Measurements from ENCODE around the gene DCTD. TPM values are rescaled to one million over a fixed set of nuclear protein-coding genes. Genes with fewer than 3 reads are reported as not detected.

DCTD gene
- total and polyA plus RNA-seq, 5 donors from 2014 or later: 57.5 to 104 (median 85.8) TPM

GRCh38 chr4:182846036-182846435 is 71.2 kb downstream of the DCTD start:
- Histone ChIP-seq H3K27ac (ENCODE audit: insufficient read depth, low read length, poor library complexity, severe bottlenecking) (no peak overlapping the region), H3K4me1 (ENCODE audit: control insufficient read depth, insufficient read depth, low read length, poor library complexity, severe bottlenecking) (no peaks in the 10 kb centered on the region), H3K27me3 (ENCODE audit: control insufficient read depth, insufficient read depth, low read length) (no peaks in the 10 kb centered on the region), H3K4me3 (ENCODE audit: low read depth, low read length) (no peak overlapping the region), H3K36me3 (ENCODE audit: control insufficient read depth, insufficient read depth, low read length) (no peaks in the 10 kb centered on the region), H3K9me3 (ENCODE audit: control insufficient read depth in 2 of 2, low read length in 2 of 2) (no peaks in the 10 kb centered on the region)
- DNase-seq (no peak), ATAC-seq (ENCODE audit: low read depth in 2 of 2) (no peak)
- H3K4me1 Mint-ChIP-seq: no peaks in the 10 kb centered on the region
- H3K4me3 Mint-ChIP-seq: no peak overlapping the region
- H3K27ac Mint-ChIP-seq: no peak overlapping the region
- H3K27me3 Mint-ChIP-seq: peaks cover 4% of the 10 kb centered on the region
- H3K36me3 Mint-ChIP-seq: no peaks in the 10 kb centered on the region
- H3K9me3 Mint-ChIP-seq: peaks cover 0 to 2% (median 0%) of the 10 kb centered on the region in 7 donors

DNA sequence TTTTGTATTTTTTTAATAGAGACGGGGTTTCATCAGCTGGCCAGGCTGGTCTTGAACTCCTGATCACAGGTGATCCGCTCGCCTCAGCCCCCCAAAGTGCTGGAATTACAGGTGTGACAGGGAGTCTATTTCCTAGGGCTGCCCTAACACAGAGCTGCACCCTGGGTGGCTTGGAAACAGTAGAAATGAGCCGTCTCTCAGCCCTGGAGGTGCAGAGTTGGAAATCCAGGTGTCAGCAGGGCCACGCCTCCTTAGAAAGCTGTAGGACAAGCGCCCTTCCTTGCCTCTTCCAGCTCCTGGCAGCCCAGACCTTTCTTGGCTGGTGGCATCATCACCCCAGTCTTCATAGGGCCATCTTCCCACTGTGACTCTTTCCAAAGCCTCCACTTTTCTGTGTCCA is 71.6 kb downstream of the DCTD start:
- Mint-ChIP-seq H3K4me1 (no peaks in the 10 kb centered on the region), H3K36me3 (no peaks in the 10 kb centered on the region)
- no peak for ATAC-seq (ENCODE audit: low read depth in 2 of 2)

DNA sequence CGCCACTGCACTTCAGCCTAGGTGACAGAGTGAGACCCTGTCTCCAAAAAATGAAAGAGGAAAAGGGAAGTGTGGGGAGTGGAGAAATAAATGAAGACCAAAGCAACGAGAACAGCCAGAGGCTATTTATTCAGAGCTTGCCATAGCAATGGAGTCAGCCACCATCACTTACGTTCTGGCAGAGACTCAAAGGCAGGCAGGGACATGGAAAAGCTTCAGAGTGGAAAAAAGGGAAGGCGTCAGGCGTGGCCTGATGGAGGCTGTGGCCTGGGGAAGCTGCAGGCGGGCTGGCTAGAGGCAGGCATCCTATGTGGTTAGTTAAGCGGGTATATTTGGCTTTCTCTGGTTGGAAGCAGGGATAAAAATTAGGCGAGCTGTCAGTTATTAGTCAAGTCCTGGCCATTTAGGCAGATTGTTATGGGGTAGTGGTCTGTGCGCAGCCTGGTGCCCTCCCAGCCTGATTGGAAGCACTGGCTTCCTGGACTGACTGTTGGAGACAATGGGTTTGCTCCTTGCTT is 73.3 kb downstream of the DCTD start:
- Histone ChIP-seq H3K4me1 (ENCODE audit: control insufficient read depth, insufficient read depth, low read length, poor library complexity, severe bottlenecking) (no peaks in the 10 kb centered on the region), H3K36me3 (ENCODE audit: control insufficient read depth, insufficient read depth, low read length) (no peaks in the 10 kb centered on the region), H3K27me3 (ENCODE audit: control insufficient read depth, insufficient read depth, low read length) (no peaks in the 10 kb centered on the region), H3K9me3 (ENCODE audit: control insufficient read depth in 2 of 2, low read length in 2 of 2) (no peaks in the 10 kb centered on the region), H3K27ac (ENCODE audit: insufficient read depth, low read length, poor library complexity, severe bottlenecking) (no peak overlapping the region), H3K4me3 (ENCODE audit: low read depth, low read length) (no peak overlapping the region)
- no peak overlapping the region for H3K27ac Mint-ChIP-seq
- DNase-seq (no peak), ATAC-seq (ENCODE audit: low read depth in 2 of 2) (no peak)
- H3K4me1 Mint-ChIP-seq: no peaks in the 10 kb centered on the region
- H3K36me3 Mint-ChIP-seq: no peaks in the 10 kb centered on the region
- peaks cover 4% of the 10 kb centered on the region for H3K27me3 Mint-ChIP-seq
- peaks cover 0 to 2% (median 0%) of the 10 kb centered on the region in 7 donors for H3K9me3 Mint-ChIP-seq
- no peak overlapping the region for H3K4me3 Mint-ChIP-seq

More for the DNA sequence above, 71.6 kb downstream of the DCTD start:
- Mint-ChIP-seq H3K27me3 (peaks cover 4% of the 10 kb centered on the region), H3K9me3 (peaks cover 0 to 2% (median 0%) of the 10 kb centered on the region in 7 donors), H3K27ac (no peak overlapping the region), H3K4me3 (no peak overlapping the region)
- Histone ChIP-seq H3K4me3 (ENCODE audit: low read depth, low read length) (no peak overlapping the region), H3K27me3 (ENCODE audit: control insufficient read depth, insufficient read depth, low read length) (no peaks in the 10 kb centered on the region), H3K9me3 (ENCODE audit: control insufficient read depth in 2 of 2, low read length in 2 of 2) (no peaks in the 10 kb centered on the region), H3K27ac (ENCODE audit: insufficient read depth, low read length, poor library complexity, severe bottlenecking) (no peak overlapping the region), H3K36me3 (ENCODE audit: control insufficient read depth, insufficient read depth, low read length) (no peaks in the 10 kb centered on the region), H3K4me1 (ENCODE audit: control insufficient read depth, insufficient read depth, low read length, poor library complexity, severe bottlenecking) (no peaks in the 10 kb centered on the region)
- DNase-seq: no peak

DNA sequence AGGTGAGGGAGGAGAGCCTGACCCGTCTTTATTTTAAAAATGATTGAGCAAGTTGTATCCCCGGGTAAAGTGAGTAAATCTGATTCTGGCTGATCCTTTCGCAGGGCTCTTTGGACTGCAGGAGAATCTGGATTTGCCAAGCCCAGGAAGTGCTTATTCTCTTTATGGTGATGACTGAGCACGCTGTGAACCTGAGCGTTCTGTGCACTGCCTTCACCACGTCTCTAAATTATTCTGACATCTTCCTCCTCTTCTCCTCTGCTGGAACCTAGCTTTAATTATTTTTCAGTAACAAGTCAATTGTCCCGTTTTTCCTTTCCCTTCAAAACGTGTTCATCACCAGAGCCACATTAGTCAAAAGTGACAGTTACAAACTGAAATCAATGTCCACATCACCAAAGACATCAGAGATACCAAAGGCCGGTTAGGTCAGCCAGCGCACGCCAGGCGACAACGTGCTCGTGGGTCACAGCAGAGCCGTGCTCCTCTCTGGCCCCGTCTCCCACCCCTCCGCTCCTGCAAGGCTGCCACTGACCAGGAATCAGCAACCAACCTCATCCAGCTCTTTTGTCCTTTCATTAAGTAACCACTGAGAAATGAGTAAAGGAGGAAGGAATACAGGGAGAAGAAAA is 74.3 kb downstream of the DCTD start:
- Mint-ChIP-seq H3K4me3 (no peak overlapping the region), H3K36me3 (no peaks in the 10 kb centered on the region), H3K4me1 (no peaks in the 10 kb centered on the region), H3K27ac (no peak overlapping the region), H3K27me3 (peaks cover 4% of the 10 kb centered on the region), H3K9me3 (peaks cover 0 to 2% (median 0%) of the 10 kb centered on the region in 7 donors)
- Histone ChIP-seq H3K27ac (ENCODE audit: insufficient read depth, low read length, poor library complexity, severe bottlenecking) (no peak overlapping the region), H3K36me3 (ENCODE audit: control insufficient read depth, insufficient read depth, low read length) (no peaks in the 10 kb centered on the region), H3K4me1 (ENCODE audit: control insufficient read depth, insufficient read depth, low read length, poor library complexity, severe bottlenecking) (no peaks in the 10 kb centered on the region), H3K4me3 (ENCODE audit: low read depth, low read length) (no peak overlapping the region), H3K9me3 (ENCODE audit: control insufficient read depth in 2 of 2, low read length in 2 of 2) (no peaks in the 10 kb centered on the region), H3K27me3 (ENCODE audit: control insufficient read depth, insufficient read depth, low read length) (no peaks in the 10 kb centered on the region)
- ATAC-seq (ENCODE audit: low read depth in 2 of 2) (no peak), DNase-seq (no peak)

DNA sequence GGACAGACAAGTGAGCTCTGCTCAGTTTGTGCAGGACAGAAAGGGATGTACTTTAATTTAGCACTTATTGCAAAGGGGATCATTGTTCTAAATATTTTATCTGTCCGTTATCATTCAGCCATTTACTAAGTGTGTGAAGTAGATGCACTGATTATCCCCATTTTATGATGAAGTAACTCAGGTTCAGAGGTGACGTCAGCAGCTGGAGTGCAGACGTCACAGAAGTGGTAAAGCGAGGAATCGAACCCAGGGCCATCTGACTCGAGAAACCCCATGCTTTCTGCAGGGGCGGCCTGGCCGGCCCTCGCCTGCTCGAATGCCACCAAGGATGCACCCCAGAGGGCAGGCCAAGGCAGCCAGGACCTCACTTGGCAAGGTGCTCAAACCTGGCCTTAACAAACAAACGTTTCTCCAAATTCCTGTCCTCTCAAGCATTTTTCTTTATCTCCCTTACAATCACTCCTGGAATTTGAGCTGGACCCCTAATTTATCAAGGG is 75.0 kb downstream of the DCTD start:
- Histone ChIP-seq H3K36me3 (ENCODE audit: control insufficient read depth, insufficient read depth, low read length) (no peaks in the 10 kb centered on the region), H3K4me1 (ENCODE audit: control insufficient read depth, insufficient read depth, low read length, poor library complexity, severe bottlenecking) (no peaks in the 10 kb centered on the region), H3K27ac (ENCODE audit: insufficient read depth, low read length, poor library complexity, severe bottlenecking) (no peak overlapping the region), H3K4me3 (ENCODE audit: low read depth, low read length) (no peak overlapping the region), H3K27me3 (ENCODE audit: control insufficient read depth, insufficient read depth, low read length) (no peaks in the 10 kb centered on the region), H3K9me3 (ENCODE audit: control insufficient read depth in 2 of 2, low read length in 2 of 2) (no peaks in the 10 kb centered on the region)
- ATAC-seq (ENCODE audit: low read depth in 2 of 2): no peak
- no peak for DNase-seq
- Mint-ChIP-seq H3K27ac (no peak overlapping the region), H3K27me3 (peaks cover 5% of the 10 kb centered on the region), H3K9me3 (peaks cover 0 to 4% (median 0%) of the 10 kb centered on the region in 7 donors), H3K4me1 (no peaks in the 10 kb centered on the region), H3K36me3 (no peaks in the 10 kb centered on the region), H3K4me3 (no peak overlapping the region)

GRCh38 chr4:182840108-182840507 is 77.1 kb downstream of the DCTD start:
- peaks cover 0 to 4% (median 0%) of the 10 kb centered on the region in 7 donors for H3K9me3 Mint-ChIP-seq
- peaks cover 0 to 2% (median 0%) of the 10 kb centered on the region in 4 donors for H3K4me1 Mint-ChIP-seq
- H3K4me3 ChIP-seq (ENCODE audit: low read depth, low read length): no peak overlapping the region
- H3K27me3 Mint-ChIP-seq: peaks cover 8% of the 10 kb centered on the region
- H3K27me3 ChIP-seq (ENCODE audit: control insufficient read depth, insufficient read depth, low read length): no peaks in the 10 kb centered on the region
- DNase-seq (no peak), ATAC-seq (ENCODE audit: low read depth in 2 of 2) (no peak)
- no peak overlapping the region for H3K27ac ChIP-seq (ENCODE audit: insufficient read depth, low read length, poor library complexity, severe bottlenecking)
- H3K4me3 Mint-ChIP-seq: no peak overlapping the region
- H3K9me3 ChIP-seq (ENCODE audit: control insufficient read depth in 2 of 2, low read length in 2 of 2): no peaks in the 10 kb centered on the region
- H3K36me3 Mint-ChIP-seq: no peaks in the 10 kb centered on the region
- H3K36me3 ChIP-seq (ENCODE audit: control insufficient read depth, insufficient read depth, low read length): no peaks in the 10 kb centered on the region
- H3K4me1 ChIP-seq (ENCODE audit: control insufficient read depth, insufficient read depth, low read length, poor library complexity, severe bottlenecking): no peaks in the 10 kb centered on the region
- no peak overlapping the region for H3K27ac Mint-ChIP-seq

Other genes starting within 250 kb of the DCTD start
- 0.20 TPM for gene WWC2, start 181.9 kb upstream of the DCTD start, total RNA-seq
- gene WWC2, start 181.9 kb upstream of the DCTD start, polyA plus RNA-seq: under 1 TPM in 3 of 4 donors, not detected in 1; 0.14 to 0.51 (median 0.33) TPM

All from CD4-positive, CD25-positive, alpha-beta regulatory T cell (primary cell).